Medulla oblongata (tissue), 1 donor: ENCODE results near the gene SCD.

Source experiments
- DNase-seq: peaks from one replicate; pipeline ENCODE4 v3.0.0-alpha.2; 2015; ENCODE audit errors: extremely low spot score

SCD gene

GRCh38 chr10:100340948-100341847, 5.8 kb upstream of the SCD start:
- peak; percentile 95 for DNase-seq

- peak; percentile 81 for DNase-seq
Observed at GRCh38 chr10:100341953-100342626, 4.9 kb upstream of the SCD start.

GRCh38 chr10:100342627-100342972, 4.4 kb upstream of the SCD start:
- DNase-seq: no peak

- DNase-seq: no peak
Observed at GRCh38 chr10:100344241-100344788, 2.7 kb upstream of the SCD start.

GRCh38 chr10:100345570-100346330, 1.3 kb upstream of the SCD start:
- DNase-seq: peak; percentile 61

- peak; percentile 90 for DNase-seq
Observed at GRCh38 chr10:100346351-100346764, 675 bp upstream of the SCD start.

GRCh38 chr10:100347568-100348195, 649 bp downstream of the SCD start:
- DNase-seq: peak; percentile 49

- no peak for DNase-seq
Observed at GRCh38 chr10:100348389-100348927, 1.4 kb downstream of the SCD start.

- DNase-seq: no peak
Observed at GRCh38 chr10:100349087-100349486, 2.1 kb downstream of the SCD start.

GRCh38 chr10:100349672-100350071, 2.6 kb downstream of the SCD start:
- no peak for DNase-seq

- peak; percentile 76 for DNase-seq
Observed at GRCh38 chr10:100350914-100351485, 4.0 kb downstream of the SCD start.

- no peak for DNase-seq
Observed at GRCh38 chr10:100353770-100354485, 6.9 kb downstream of the SCD start.

- DNase-seq: no peak
Observed at GRCh38 chr10:100355086-100355485, 8.1 kb downstream of the SCD start.

GRCh38 chr10:100356067-100357017, 9.3 kb downstream of the SCD start:
- no peak for DNase-seq

GRCh38 chr10:100357059-100357858, 10.2 kb downstream of the SCD start:
- DNase-seq: no peak

GRCh38 chr10:100359030-100359432, 12.0 kb downstream of the SCD start:
- no peak for DNase-seq

GRCh38 chr10:100359529-100360150, 12.6 kb downstream of the SCD start:
- DNase-seq: no peak

GRCh38 chr10:100360234-100360633, 13.2 kb downstream of the SCD start:
- DNase-seq: no peak
